Peyer's patch (tissue), 4 donors: ENCODE results near the gene ZFYVE9. TPM values are rescaled to one million over a fixed set of nuclear protein-coding genes. Genes with fewer than 3 reads are reported as not detected.

Experiments used
- DNase-seq, 3 donors: peaks; one replicate each; pipeline ENCODE4 v3.0.0-alpha.2; 2017 to 2019
- H3K27ac ChIP-seq, 4 donors: fragments of 200-600 bp; sonication (generic); one replicate each; pipeline ENCODE4 v1.5.1; 2016 to 2019
- H3K27me3 ChIP-seq, 2 donors: fragments of 200-600 bp; sonication (generic); one replicate each; pipeline ENCODE4 v1.5.1; 2019
- H3K36me3 ChIP-seq, 3 donors: fragments of 200-600 bp; sonication (generic); one replicate each; pipeline ENCODE4 v1.5.1; 2016 to 2019
- H3K4me1 ChIP-seq, 4 donors: fragments of 200-600 bp; sonication (generic); one replicate each; pipeline ENCODE4 v1.5.1; 2016 to 2019
- H3K4me3 ChIP-seq, 4 donors: fragments of 200-600 bp; sonication (generic); 1 replicate in 3 of 4; 2 replicates in 1 of 4; pipeline ENCODE4 v1.5.1; 2016 to 2019; ENCODE audit warnings: mild to moderate bottlenecking in 1 of 4
- H3K9me3 ChIP-seq, 4 donors: fragments of 200-600 bp; sonication (generic); one replicate each; pipeline ENCODE4 v1.5.1; 2016 to 2019; ENCODE audit warnings: mild to moderate bottlenecking in 1 of 4
- CTCF ChIP-seq, 6 experiments: fragments of 450-650 bp in 4 of 6; fragments of 200-600 bp in 2 of 6; sonication (generic) in 1 of 6; IDR thresholded peaks; one replicate each; pipeline ENCODE4 v1.5.1; 2017 to 2019; ENCODE audit warnings: antibody characterized with exemption in 6 of 6, mild to moderate bottlenecking in 3 of 6, moderate library complexity in 1 of 6
- POLR2A ChIP-seq, 2 donors: fragments of 450-650 bp; IDR thresholded peaks; one replicate each; pipeline ENCODE4 v1.5.1; 2017; ENCODE audit warnings: antibody characterized with exemption in 2 of 2, mild to moderate bottlenecking in 2 of 2, moderate library complexity in 2 of 2
- total RNA-seq, 4 donors: library from RNA; depleted of rRNA; stranded (reverse); fragments of >200 nt; gene quantifications; one replicate each; pipeline ENCODE4 v1.1.0, GENCODE V29; 2016

Gene ZFYVE9
- total RNA-seq, 4 donors from 2014 or later, result 21.6 to 36.3 (median 25.4) TPM

- no peaks in the 10 kb centered on the region for H3K27me3 ChIP-seq
- H3K4me1 ChIP-seq, result peaks cover 0 to 5% (median 0%) of the 10 kb centered on the region in 4 donors
- DNase-seq, result no peak
- TF ChIP-seq CTCF (IDR thresholded peaks at IDR 0.05) (no peak), POLR2A (IDR thresholded peaks at IDR 0.05) (no peak)
- no peak overlapping the region for H3K27ac ChIP-seq
- no peaks in the 10 kb centered on the region for H3K9me3 ChIP-seq
- H3K36me3 ChIP-seq, result no peaks in the 10 kb centered on the region
- no peak overlapping the region for H3K4me3 ChIP-seq
Measured at GRCh38 chr1:52238474-52238873, 96.6 kb downstream of the ZFYVE9 start.

- no peak for TF ChIP-seq CTCF (IDR thresholded peaks at IDR 0.05)
- Histone ChIP-seq H3K4me1 (peaks cover 0 to 5% (median 0%) of the 10 kb centered on the region in 4 donors), H3K9me3 (no peaks in the 10 kb centered on the region), H3K27ac (no peak overlapping the region), H3K36me3 (no peaks in the 10 kb centered on the region), H3K4me3 (no peak overlapping the region), H3K27me3 (no peaks in the 10 kb centered on the region)
- DNase-seq, result no peak
Measured at GRCh38 chr1:52238887-52239707, 97.2 kb downstream of the ZFYVE9 start.

- H3K27ac ChIP-seq, result no peak overlapping the region
- no peaks in the 10 kb centered on the region for H3K9me3 ChIP-seq
- no peaks in the 10 kb centered on the region for H3K36me3 ChIP-seq
- no peak for DNase-seq
- no peaks in the 10 kb centered on the region for H3K27me3 ChIP-seq
- TF ChIP-seq POLR2A (IDR thresholded peaks at IDR 0.05) (no peak), CTCF (IDR thresholded peaks at IDR 0.05) (no peak)
- H3K4me1 ChIP-seq, result peaks cover 0 to 5% (median 0%) of the 10 kb centered on the region in 4 donors
- no peak overlapping the region for H3K4me3 ChIP-seq
Measured at GRCh38 chr1:52239708-52240001, 97.8 kb downstream of the ZFYVE9 start.

- no peak overlapping the region for H3K4me3 ChIP-seq
- H3K27me3 ChIP-seq, result no peaks in the 10 kb centered on the region
- H3K9me3 ChIP-seq, result no peaks in the 10 kb centered on the region
- no peak overlapping the region for H3K27ac ChIP-seq
- no peak for DNase-seq
- TF ChIP-seq CTCF (IDR thresholded peaks at IDR 0.05) (no peak), POLR2A (IDR thresholded peaks at IDR 0.05) (no peak)
- H3K4me1 ChIP-seq, result peaks cover 0 to 5% (median 0%) of the 10 kb centered on the region in 4 donors
- no peaks in the 10 kb centered on the region for H3K36me3 ChIP-seq
Measured at GRCh38 chr1:52240592-52241210, 98.8 kb downstream of the ZFYVE9 start.

- H3K9me3 ChIP-seq, result no peaks in the 10 kb centered on the region
- no peaks in the 10 kb centered on the region for H3K27me3 ChIP-seq
- no peak for TF ChIP-seq POLR2A (IDR thresholded peaks at IDR 0.05)
- no peak for TF ChIP-seq CTCF (IDR thresholded peaks at IDR 0.05)
- no peak for DNase-seq
- H3K27ac ChIP-seq, result no peak overlapping the region
- no peak overlapping the region for H3K4me3 ChIP-seq
- H3K36me3 ChIP-seq, result no peaks in the 10 kb centered on the region
- peaks cover 0 to 5% (median 0%) of the 10 kb centered on the region in 4 donors for H3K4me1 ChIP-seq
Measured at GRCh38 chr1:52243221-52243987, 101.5 kb downstream of the ZFYVE9 start.
